SU-DHL-6 (cell line): ENCODE data around the gene PLCXD3.

Experiments used
- H2AFZ ChIP-seq: fragments of 200-600 bp; sonication (generic); 2 replicates; pipeline ENCODE4 v1.6.1; 2014; ENCODE audit warnings: low read depth, mild to moderate bottlenecking, moderate library complexity, mixed read lengths, antibody characterized with exemption, low read length; ENCODE audit not compliant: severe bottlenecking
- H3F3A ChIP-seq: fragments of 200-600 bp; shearing (Covaris generic); 2 replicates; pipeline ENCODE4 v1.6.0; 2016; ENCODE audit warnings: antibody characterized with exemption, mild to moderate bottlenecking; ENCODE audit not compliant: insufficient read depth
- H3K27ac ChIP-seq: fragments of 200-600 bp; sonication (generic); 2 replicates; pipeline ENCODE4 v1.5.1; 2016; ENCODE audit warnings: low read depth, mild to moderate bottlenecking, low read length, moderate library complexity, mixed read lengths
- H3K27me3 ChIP-seq: fragments of 200-600 bp; sonication (generic), shearing (Covaris generic); 2 replicates; pipeline ENCODE4 v1.6.0; 2014; ENCODE audit warnings: mild to moderate bottlenecking, low read length
- H3K36me3 ChIP-seq: fragments of 200-600 bp; sonication (generic); 2 replicates; pipeline ENCODE4 v1.6.1; 2014; ENCODE audit warnings: mild to moderate bottlenecking, low read length, mixed read lengths
- H3K4me2 ChIP-seq: fragments of 300-600, 200-600 bp; shearing (Covaris generic), sonication (generic); 2 replicates; pipeline ENCODE4 v1.6.0; 2014; ENCODE audit warnings: low read length, low read depth, mild to moderate bottlenecking; ENCODE audit not compliant: poor library complexity, severe bottlenecking
- H3K4me3 ChIP-seq: fragments of 200-600 bp; sonication (generic); 2 replicates; pipeline ENCODE4 v1.5.1; 2014; ENCODE audit warnings: antibody characterized with exemption, low read length, mild to moderate bottlenecking, mixed read lengths; ENCODE audit not compliant: insufficient read depth, poor library complexity, severe bottlenecking
- H3K79me2 ChIP-seq: fragments of 200-600 bp; sonication (generic); 2 replicates; pipeline ENCODE4 v1.6.1; 2014; ENCODE audit warnings: mild to moderate bottlenecking, low read length, moderate library complexity; ENCODE audit not compliant: insufficient read depth
- H3K9ac ChIP-seq: fragments of 200-600 bp; sonication (generic); 2 replicates; pipeline ENCODE4 v1.7.0; 2014; ENCODE audit warnings: mild to moderate bottlenecking, low read length
- H3K9me2 ChIP-seq: fragments of 200-600 bp; sonication (generic); replicated peaks from 2 replicates; pipeline ENCODE4 v1.6.1; 2014; ENCODE audit warnings: low read length; ENCODE audit not compliant: insufficient read depth
- H3K9me3 ChIP-seq: fragments of 200-600 bp; sonication (generic); 2 replicates; pipeline ENCODE4 v1.6.1; 2014; ENCODE audit warnings: low read length, mixed read lengths; ENCODE audit not compliant: insufficient read depth
- H4K20me1 ChIP-seq: fragments of 200-600 bp; sonication (generic); 2 replicates; pipeline ENCODE4 v1.6.1; 2014; ENCODE audit warnings: low read depth, mild to moderate bottlenecking, antibody characterized with exemption, low read length, moderate library complexity, mixed read lengths
- CTCF ChIP-seq: fragments of 200-600 bp; sonication (generic); IDR thresholded peaks from one replicate; pipeline ENCODE4 v1.5.1; 2017; ENCODE audit warnings: antibody characterized with exemption, mild to moderate bottlenecking, low read length, moderate library complexity; ENCODE audit not compliant: insufficient read depth, poor library complexity, severe bottlenecking
- EZH2phosphoT487 ChIP-seq: fragments of 200-600 bp; sonication (generic), shearing (Covaris generic); conservative IDR thresholded peaks from 2 replicates; pipeline ENCODE4 v1.6.1; 2018; ENCODE audit warnings: mild to moderate bottlenecking, antibody characterized with exemption, low read length, moderate library complexity, mixed read lengths

The PLCXD3 gene

GRCh38 chr5:41373230-41373629 lies 137.2 kb downstream of the PLCXD3 start:
- no peaks in the 10 kb centered on the region for H3K9me2 ChIP-seq
- H3K36me3 ChIP-seq: no peaks in the 10 kb centered on the region
- TF ChIP-seq CTCF (no peak), EZH2phosphoT487 (no peak)
- no peaks in the 10 kb centered on the region for H3K9me3 ChIP-seq
- no peak overlapping the region for H3K9ac ChIP-seq
- no peak overlapping the region for H3K27ac ChIP-seq
- H3F3A ChIP-seq: no peaks in the 10 kb centered on the region
- H3K4me3 ChIP-seq: no peak overlapping the region
- H2AFZ ChIP-seq: no peak overlapping the region
- H3K79me2 ChIP-seq: no peaks in the 10 kb centered on the region
- H3K4me2 ChIP-seq: no peak overlapping the region
- no peaks in the 10 kb centered on the region for H4K20me1 ChIP-seq
- H3K27me3 ChIP-seq: no peaks in the 10 kb centered on the region

GRCh38 chr5:41371738-41372137 lies 138.7 kb downstream of the PLCXD3 start:
- TF ChIP-seq CTCF (no peak), EZH2phosphoT487 (no peak)
- Histone ChIP-seq H3K9me2 (no peaks in the 10 kb centered on the region), H3K9me3 (no peaks in the 10 kb centered on the region), H2AFZ (no peak overlapping the region), H3K27ac (no peak overlapping the region), H3K9ac (no peak overlapping the region), H3F3A (no peaks in the 10 kb centered on the region), H3K4me3 (no peak overlapping the region), H3K79me2 (no peaks in the 10 kb centered on the region), H4K20me1 (no peaks in the 10 kb centered on the region), H3K4me2 (no peak overlapping the region), H3K27me3 (no peaks in the 10 kb centered on the region), H3K36me3 (no peaks in the 10 kb centered on the region)

GRCh38 chr5:41370482-41370881 lies 139.9 kb downstream of the PLCXD3 start:
- Histone ChIP-seq H3K27ac (no peak overlapping the region), H3K79me2 (no peaks in the 10 kb centered on the region), H3K27me3 (no peaks in the 10 kb centered on the region), H3K9me3 (no peaks in the 10 kb centered on the region), H3K4me2 (no peak overlapping the region), H3K9ac (no peak overlapping the region), H3K9me2 (no peaks in the 10 kb centered on the region), H2AFZ (no peak overlapping the region), H3K36me3 (no peaks in the 10 kb centered on the region), H3F3A (no peaks in the 10 kb centered on the region), H4K20me1 (no peaks in the 10 kb centered on the region), H3K4me3 (no peak overlapping the region)
- TF ChIP-seq CTCF: no peak
- no peak for TF ChIP-seq EZH2phosphoT487

GRCh38 chr5:41369799-41370198 lies 140.6 kb downstream of the PLCXD3 start:
- no peaks in the 10 kb centered on the region for H3K79me2 ChIP-seq
- no peak overlapping the region for H3K27ac ChIP-seq
- no peak overlapping the region for H3K4me3 ChIP-seq
- no peaks in the 10 kb centered on the region for H3F3A ChIP-seq
- TF ChIP-seq CTCF (no peak), EZH2phosphoT487 (no peak)
- H3K9ac ChIP-seq: no peak overlapping the region
- H2AFZ ChIP-seq: no peak overlapping the region
- H3K27me3 ChIP-seq: no peaks in the 10 kb centered on the region
- no peaks in the 10 kb centered on the region for H4K20me1 ChIP-seq
- no peak overlapping the region for H3K4me2 ChIP-seq
- H3K9me3 ChIP-seq: no peaks in the 10 kb centered on the region
- H3K36me3 ChIP-seq: no peaks in the 10 kb centered on the region
- no peaks in the 10 kb centered on the region for H3K9me2 ChIP-seq
